ENCODE data around the gene F13A1.

Gene F13A1

GRCh38 chr6:6199678-6200077, 120.8 kb downstream of the F13A1 start:
- ChIA-PET POLR2A (ENCODE audit: low non-redundant PET) (no interaction called here), CTCF (interaction anchor here (0.6 kb wide), 1 partner anchor 1056 kb away, joined by 4 read pairs; no protein-coding TSS in a partner anchor)
- H3K27ac ChIP-seq = no peak overlapping the region
- no peak for DNase-seq (ENCODE audit: low spot score)
- no peak for TF ChIP-seq CTCF (conservative IDR thresholded peaks at IDR 0.05; ENCODE audit: low read depth)

DNA sequence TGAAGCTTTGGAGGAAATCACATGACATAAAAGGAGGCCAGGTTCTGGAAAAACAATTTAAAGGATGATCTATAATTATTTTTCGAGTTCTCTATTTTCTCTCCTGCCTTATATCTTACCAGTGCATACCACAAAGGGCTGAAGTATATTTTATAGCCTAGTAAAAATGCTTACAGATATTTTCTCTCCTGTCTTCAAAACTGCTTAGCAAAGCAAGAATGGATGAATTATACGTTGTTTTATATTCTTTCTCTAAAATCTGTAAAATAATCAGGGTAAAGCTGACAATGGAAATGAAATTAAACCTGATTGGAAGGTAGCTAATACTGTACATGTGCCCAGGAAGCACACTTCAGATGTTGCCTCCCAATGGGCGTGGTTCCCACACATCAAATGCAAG, 123.7 kb downstream of the F13A1 start:
- POLR2A ChIA-PET (ENCODE audit: low non-redundant PET) = no interaction called here
- H3K27ac ChIP-seq = no peak overlapping the region
- CTCF ChIA-PET = no interaction called here
- no peak for DNase-seq (ENCODE audit: low spot score)
- TF ChIP-seq CTCF (conservative IDR thresholded peaks at IDR 0.05; ENCODE audit: low read depth) = no peak

DNA sequence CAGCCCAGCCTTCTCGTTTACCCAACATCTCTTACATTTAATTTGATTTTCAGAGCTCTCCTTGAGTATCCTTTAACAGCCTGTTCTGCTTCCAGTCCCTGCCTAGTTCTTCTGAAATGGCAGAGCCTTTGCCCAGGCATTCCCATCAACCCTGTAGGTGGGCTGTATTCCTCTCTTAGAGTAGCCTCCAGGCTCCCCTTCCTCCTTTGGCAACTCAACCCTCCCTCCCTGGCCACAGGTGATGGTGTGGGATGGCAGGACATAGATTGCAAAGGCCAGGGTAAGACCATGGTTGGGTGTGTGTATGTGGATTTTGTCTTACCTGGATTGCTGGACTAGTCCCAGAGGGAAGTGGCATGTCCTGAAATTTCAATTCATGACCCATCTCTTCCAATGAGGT, 125.4 kb downstream of the F13A1 start:
- DNase-seq (ENCODE audit: low spot score) = no peak
- TF ChIP-seq CTCF (conservative IDR thresholded peaks at IDR 0.05; ENCODE audit: low read depth) = no peak
- ChIA-PET POLR2A (ENCODE audit: low non-redundant PET) (no interaction called here), CTCF (interaction anchor here (1.1 kb wide), 1 partner anchor 12 kb away, joined by 3 read pairs; no protein-coding TSS in a partner anchor)
- H3K27ac ChIP-seq = no peak overlapping the region

GRCh38 chr6:6193221-6193745, 127.2 kb downstream of the F13A1 start:
- CTCF ChIA-PET = no interaction called here
- no peak for DNase-seq (ENCODE audit: low spot score)
- TF ChIP-seq CTCF (conservative IDR thresholded peaks at IDR 0.05; ENCODE audit: low read depth) = no peak
- no peak overlapping the region for H3K27ac ChIP-seq
- POLR2A ChIA-PET (ENCODE audit: low non-redundant PET) = no interaction called here

DNA sequence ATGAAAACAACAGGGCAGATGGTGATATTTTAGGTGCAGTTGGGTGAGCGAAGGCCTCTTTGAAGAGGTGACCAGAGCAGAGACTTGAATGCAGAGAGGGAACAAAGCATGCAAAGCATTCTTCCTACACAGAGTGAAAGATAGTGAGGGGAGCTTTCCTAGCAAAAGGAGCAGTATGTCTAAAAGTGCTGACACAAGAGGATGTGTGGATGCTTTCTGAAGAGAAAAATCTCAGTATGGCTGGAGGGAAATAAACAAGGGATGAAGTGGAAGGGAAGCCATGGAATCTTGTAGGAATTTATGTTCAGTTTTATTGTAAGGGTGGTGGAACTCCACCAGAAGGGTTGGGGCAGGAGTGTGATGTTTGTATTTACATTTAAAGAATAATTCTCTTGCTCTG, 128.6 kb downstream of the F13A1 start:
- TF ChIP-seq CTCF (conservative IDR thresholded peaks at IDR 0.05; ENCODE audit: low read depth) = no peak
- ChIA-PET POLR2A (ENCODE audit: low non-redundant PET) (no interaction called here), CTCF (no interaction called here)
- no peak overlapping the region for H3K27ac ChIP-seq
- DNase-seq (ENCODE audit: low spot score) = no peak

- no peak for DNase-seq (ENCODE audit: low spot score)
- no peak for TF ChIP-seq CTCF (conservative IDR thresholded peaks at IDR 0.05; ENCODE audit: low read depth)
- ChIA-PET CTCF (no interaction called here), POLR2A (ENCODE audit: low non-redundant PET) (no interaction called here)
- no peak overlapping the region for H3K27ac ChIP-seq
These were observed 129.0 kb downstream of the F13A1 start for GRCh38 chr6:6191476-6191875.

- POLR2A ChIA-PET (ENCODE audit: low non-redundant PET) = no interaction called here
- DNase-seq (ENCODE audit: low spot score) = no peak
- H3K27ac ChIP-seq = no peak overlapping the region
- TF ChIP-seq CTCF (conservative IDR thresholded peaks at IDR 0.05; ENCODE audit: low read depth) = no peak
- CTCF ChIA-PET = no interaction called here
These were observed 139.8 kb downstream of the F13A1 start for GRCh38 chr6:6180684-6181083.
